HG02938 (cell line): Measurements from ENCODE around the gene FOXN3.
"Not testable (repeated sequence)": the region's sequence is repeated elsewhere in the genome, so short reads cannot be mapped to it uniquely, and the experiment has no call there.

Experiments used
- ATAC-seq: cut with Tn5 transposase; IDR thresholded peaks from one replicate; pipeline ENCODE4 v1.9.1; 2021; ENCODE audit warnings: mild to moderate bottlenecking, moderate library complexity; ENCODE audit not compliant: unreplicated experiment

The FOXN3 gene

GRCh38 chr14:89178376-89178775 is 238.7 kb downstream of the FOXN3 start:
- no peak for ATAC-seq

DNA sequence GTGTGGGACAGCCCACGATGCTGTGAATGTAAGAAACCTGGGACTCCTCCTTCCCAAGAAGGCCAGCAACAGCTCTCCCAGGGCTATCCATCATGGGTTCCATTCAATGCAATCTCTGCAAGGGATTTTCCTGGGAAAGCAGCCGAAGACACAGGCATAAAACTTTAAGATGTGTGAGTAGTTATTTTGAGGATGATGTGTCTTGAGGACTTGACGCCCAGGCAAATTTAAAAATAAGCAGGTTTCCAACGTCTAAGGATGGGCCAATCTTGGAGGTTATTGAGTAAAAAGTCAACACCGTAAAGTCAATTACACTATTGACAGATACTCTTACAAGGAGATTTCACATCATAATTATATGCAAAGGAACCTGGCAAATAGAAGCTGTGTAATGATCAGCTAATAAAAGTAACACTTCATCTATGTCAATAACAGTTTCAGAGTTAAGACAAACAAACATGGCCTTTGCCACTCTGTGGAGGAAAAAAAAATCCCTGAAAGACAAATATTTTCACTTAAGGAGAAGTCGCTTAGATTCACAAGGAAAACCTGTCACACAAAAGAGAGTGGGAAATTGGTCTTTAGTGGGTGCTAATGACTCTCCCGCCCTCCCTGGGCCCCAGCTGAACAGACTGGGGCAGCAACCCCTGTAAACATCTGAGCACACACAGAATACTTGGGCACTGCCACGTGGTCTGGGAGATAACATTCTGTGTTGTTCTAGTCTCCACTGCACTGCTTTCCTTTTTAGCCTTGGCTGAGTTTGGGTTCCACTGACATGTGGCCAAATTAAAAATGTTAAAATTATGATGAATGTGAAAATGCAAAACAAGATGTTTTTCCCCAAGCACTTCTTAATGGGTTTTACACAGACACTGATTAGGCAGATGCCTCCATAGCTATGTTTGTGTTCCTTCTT is 240.9 kb downstream of the FOXN3 start:
- no peak for ATAC-seq

- no peak for ATAC-seq
Measured at GRCh38 chr14:89171628-89172027, 245.4 kb downstream of the FOXN3 start.

- ATAC-seq: no peak
Measured at GRCh38 chr14:89171168-89171567, 245.9 kb downstream of the FOXN3 start.

GRCh38 chr14:89167705-89168104 is 249.3 kb downstream of the FOXN3 start:
- ATAC-seq: no peak

- no peak for ATAC-seq
Measured at GRCh38 chr14:89166633-89167032, 250.4 kb downstream of the FOXN3 start.

DNA sequence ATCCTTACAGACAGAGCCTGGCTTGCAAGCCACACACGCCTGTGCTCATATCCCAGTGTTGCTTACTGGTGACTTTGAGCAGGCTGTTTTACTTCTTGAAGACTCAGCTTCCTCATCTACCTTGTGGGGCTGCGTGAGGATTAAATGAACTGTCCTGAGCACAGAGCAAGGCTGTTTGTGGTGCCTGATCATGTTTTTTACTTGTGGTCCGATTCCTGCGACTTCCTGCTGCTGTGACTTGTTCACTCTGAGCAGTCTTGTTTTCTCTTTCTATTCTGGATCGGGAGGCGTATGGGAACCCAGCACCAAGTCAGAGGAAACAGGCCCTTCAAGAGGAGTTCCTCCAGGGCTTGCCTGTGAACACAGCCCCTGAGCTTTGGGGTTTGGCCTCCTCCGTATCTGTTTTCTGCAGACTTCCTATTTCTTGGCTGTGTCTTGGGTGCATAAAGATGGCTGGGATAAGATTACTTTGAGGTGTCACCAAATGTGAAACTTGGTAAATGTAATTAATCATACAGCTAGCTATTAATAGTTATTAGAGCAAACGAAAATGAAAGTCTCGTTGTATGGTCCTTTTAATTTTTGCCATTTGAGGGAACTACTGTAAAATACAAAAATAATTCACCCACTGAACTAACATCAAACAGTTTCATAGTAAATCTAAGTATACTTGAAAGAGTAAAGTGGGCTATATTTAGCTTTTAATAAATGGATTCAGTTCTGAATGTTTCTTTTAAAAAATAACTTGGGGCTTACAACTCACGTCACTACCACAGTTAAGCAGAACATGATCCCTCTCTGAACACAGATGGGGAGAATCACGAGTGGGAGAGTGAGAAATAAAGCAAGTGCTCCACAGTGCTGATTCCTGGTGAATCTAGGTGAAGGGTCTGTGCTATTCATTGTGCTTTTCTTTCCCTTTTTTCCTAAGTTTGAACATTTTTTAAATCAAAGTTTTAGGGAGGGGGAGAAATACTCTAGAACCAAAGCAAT is 251.5 kb downstream of the FOXN3 start:
- peak; percentile 63 for ATAC-seq

DNA sequence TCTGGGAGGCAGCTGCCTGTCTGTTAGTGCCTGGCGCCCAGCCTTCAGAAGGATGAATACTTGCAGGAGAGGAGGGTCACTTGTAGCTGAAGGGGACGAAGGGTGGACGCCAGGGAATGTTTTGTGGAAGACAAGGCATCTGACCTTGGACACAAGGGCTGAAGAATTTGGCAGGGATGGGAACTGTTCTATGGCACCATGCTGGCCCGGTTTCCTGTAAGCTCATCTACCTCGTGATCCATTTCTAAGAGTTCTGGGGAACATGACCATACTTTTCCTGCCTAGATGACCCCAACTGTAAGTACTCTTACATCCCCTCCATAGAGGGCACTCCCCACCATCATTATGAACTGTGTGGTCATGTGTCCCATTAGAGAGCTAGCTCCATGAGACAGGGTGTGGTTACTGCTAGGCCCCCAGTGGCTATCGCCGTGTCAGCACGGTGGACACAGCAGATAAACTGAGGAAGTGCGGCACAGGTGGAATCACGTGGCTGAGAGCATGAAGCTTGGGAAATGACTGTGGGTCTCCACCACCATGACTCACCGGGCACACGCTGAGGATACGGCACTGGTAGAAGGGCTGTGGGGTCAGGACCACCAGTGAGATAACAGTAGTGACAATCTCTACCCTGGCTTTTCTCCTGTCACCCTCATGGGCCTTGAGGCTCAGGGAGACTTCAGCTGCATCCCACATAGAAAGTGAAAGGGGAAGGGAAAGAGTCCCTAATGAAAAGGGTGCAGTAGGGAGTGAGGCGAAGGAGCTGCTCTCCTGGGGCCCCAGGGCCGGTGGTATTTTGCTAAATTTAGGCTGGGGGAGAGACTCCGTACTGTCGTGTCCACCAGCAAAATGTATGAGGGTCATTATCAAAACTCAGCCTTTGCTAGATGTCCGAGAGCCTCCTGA is 252.6 kb downstream of the FOXN3 start:
- peak; percentile 33 for ATAC-seq

GRCh38 chr14:89163031-89163636 is 253.9 kb downstream of the FOXN3 start:
- ATAC-seq: no peak

DNA sequence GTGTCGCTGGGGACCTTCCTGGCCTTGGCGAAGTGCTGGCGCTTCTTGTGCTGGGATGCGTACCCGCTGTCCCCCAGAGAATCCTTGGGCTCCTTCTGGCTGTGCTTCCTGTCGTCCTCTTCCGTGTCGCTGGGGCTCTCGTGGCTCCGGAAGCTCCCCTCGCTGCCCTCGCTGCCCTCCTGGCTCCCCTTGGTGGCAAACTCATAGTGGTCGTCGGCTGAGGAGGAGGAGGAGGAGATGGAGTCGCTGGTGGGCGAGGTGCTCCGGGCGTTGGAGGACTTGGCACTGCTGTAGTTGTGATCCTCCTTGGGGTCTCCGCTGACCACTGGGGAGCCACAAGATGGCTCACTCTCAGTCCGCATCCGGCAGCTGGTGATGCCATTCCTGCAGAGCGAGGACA is 254.4 kb downstream of the FOXN3 start:
- ATAC-seq: no peak

DNA sequence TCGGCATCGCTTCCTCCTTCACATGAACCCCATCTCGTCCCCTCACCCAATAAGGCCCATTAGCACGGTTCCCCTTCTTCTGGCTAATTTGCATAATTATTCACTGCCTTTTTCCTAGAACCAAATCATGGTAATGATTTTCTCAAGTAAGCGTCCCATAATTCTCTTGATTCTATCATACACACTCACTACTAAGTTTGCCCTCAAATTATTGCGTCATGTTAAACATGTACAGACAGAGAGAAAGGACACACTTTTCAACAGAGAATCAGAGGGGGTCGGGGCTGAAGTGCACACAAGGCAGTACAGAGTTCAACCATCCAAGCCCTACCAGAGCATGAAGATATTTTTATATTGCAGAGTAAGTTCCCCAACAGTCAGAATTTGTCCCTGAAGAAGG is 256.6 kb downstream of the FOXN3 start:
- no peak for ATAC-seq

- ATAC-seq: no peak
Measured at GRCh38 chr14:89158701-89159100, 258.3 kb downstream of the FOXN3 start.

DNA sequence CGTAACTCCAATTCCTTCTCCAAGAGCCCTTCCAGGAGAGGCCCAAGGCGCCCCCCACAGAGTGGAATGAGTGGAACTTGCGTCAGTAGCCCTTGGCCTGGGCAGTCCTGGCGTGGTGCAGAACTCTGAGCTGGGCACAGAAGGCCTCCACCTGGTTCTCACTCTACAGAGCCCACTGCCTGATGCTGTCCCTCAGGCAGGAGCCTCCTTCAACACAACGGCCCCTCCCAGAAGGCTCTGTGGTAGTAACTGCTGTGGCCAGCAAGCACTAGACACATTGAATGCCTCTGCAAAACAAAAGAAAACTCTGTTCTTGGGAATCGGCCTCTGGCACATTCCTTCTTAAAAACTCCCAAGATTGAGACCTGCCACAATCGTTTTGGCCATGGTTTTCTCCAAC is 258.9 kb downstream of the FOXN3 start:
- not testable (repeated sequence) for ATAC-seq

DNA sequence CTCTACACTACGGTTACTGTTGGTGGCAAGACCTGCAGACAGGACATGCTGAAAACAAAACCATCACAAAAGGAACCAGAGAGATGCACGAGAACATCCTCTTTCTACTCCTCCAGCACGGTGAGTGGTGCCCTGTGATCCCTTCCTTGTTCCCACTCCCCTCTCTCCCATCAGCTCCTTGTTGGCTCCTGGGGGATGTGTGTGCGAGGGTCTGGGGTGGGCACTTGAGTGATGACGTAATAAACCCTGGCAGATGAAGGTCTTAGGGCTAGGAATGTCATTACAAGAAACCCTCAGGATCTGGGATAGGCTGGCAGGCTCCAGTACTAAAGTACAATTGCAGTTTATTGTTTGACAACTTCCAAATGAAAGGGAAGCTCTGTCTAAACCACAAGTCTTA is 261.5 kb downstream of the FOXN3 start:
- no peak for ATAC-seq

GRCh38 chr14:89151693-89152092 is 265.3 kb downstream of the FOXN3 start:
- ATAC-seq: not testable (repeated sequence)

DNA sequence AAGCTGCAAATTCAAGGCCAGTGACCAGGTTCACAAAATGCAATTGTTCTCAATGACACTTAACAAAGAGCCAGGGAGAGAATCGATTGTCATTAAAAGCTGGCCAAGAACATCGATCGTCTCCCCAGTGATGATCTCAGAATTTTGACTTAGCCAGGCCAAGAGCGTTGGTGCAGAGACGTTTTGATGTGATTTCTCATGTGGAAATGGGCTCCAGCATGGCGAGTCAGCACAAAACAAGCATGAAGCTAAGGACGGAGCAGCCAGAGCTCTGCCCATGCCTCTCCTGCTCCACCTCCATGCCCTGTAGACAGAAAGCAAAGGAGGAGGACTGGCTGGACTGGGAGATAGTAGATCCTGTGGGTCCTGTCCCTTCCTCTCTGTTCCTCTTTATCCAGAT is 270.8 kb downstream of the FOXN3 start:
- ATAC-seq: no peak

DNA sequence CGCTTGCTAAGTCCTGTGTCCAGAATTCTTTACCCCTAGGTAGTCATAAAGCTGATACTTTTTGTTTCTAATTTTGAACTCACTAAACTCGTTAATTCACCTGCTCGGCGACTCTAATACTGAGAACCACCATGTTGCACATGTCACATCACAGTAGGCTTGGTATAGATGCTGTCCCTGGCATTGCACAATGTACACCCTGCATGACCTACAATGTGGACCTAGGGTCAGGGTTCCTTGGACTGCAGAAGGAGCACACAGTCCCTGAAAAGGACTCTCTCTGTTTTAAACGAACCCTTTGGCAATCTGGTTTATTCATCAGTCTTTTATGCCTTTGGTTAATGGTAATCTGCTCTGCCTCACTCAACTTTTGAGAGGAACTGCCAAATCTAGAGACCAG is 272.4 kb downstream of the FOXN3 start:
- ATAC-seq: no peak

DNA sequence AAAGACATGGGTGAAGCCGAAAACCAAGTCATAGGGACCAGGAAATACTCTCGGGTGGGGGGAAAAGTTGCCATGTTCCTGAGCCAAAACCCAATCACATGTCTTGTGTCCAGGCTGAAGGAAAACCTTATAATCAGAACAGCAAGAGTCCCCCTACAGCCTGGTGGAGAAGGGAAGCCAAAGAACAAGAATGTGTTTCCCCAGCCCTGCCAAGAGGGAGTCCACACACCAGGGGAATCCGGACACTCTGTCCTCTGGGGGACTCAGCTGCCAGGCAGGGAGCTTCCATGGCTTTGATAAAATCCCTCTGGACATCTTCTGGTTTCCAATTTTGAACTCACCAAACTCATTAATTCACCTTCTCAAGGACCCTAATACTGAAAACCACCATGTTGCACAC is 273.0 kb downstream of the FOXN3 start:
- ATAC-seq: no peak

- ATAC-seq: no peak
Measured at GRCh38 chr14:89143595-89143994, 273.4 kb downstream of the FOXN3 start.

DNA sequence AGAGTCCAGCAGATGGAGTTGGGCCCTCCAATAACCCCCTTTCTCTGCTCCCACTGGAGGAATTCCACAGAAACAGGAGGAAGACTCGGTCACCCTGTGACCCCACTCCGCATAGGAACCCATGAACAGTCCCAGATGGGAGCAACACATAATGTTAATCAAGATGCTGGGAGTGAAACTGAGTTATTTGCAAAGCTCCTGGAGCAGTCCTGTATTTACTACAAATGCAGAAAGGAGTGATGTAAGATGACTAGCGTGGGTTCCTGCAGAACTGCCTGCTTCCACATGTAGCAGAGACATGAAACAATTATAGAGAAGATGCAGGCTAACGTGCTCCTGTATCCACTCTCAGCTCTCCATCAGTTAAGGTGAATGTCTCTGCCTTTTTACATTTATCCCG is 274.7 kb downstream of the FOXN3 start:
- ATAC-seq: no peak
